Measurements from ENCODE around the gene RBFOX2. TPM values are rescaled to one million over a fixed set of nuclear protein-coding genes. Genes with fewer than 3 reads are reported as not detected.

RBFOX2 gene
- total RNA-seq, 1 donor, result 187 TPM

DNA sequence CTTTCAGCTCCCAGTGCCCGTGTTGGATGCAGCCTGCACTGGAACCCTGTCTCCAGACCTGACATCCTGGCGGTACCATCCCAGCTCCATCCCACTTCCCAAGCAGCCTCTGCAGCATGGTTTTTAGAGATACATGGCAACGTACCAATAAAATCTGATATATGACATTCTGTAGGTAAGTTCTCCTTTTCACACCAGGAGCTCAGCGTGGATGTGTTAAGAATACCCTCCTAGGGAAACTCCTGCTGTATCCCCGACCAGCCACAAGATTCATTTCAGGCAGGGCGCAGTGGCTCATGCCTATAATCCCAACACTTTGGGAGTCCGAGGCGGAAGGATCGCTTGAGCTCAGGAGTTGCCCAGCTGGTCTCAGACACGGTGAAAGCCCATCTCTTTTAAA is 295.6 kb downstream of the RBFOX2 start:
- TF ChIP-seq, protein P1, sequence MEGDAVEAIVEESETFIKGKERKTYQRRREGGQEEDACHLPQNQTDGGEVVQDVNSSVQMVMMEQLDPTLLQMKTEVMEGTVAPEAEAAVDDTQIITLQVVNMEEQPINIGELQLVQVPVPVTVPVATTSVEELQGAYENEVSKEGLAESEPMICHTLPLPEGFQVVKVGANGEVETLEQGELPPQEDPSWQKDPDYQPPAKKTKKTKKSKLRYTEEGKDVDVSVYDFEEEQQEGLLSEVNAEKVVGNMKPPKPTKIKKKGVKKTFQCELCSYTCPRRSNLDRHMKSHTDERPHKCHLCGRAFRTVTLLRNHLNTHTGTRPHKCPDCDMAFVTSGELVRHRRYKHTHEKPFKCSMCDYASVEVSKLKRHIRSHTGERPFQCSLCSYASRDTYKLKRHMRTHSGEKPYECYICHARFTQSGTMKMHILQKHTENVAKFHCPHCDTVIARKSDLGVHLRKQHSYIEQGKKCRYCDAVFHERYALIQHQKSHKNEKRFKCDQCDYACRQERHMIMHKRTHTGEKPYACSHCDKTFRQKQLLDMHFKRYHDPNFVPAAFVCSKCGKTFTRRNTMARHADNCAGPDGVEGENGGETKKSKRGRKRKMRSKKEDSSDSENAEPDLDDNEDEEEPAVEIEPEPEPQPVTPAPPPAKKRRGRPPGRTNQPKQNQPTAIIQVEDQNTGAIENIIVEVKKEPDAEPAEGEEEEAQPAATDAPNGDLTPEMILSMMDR (IDR thresholded peaks at IDR 0.05; ENCODE audit: insufficient read depth, low read length), result no peak
- H3K4me3 ChIP-seq (ENCODE audit: low read depth, low read length), result no peak overlapping the region
- DNase-seq (ENCODE audit: low read depth), result no peak

DNA sequence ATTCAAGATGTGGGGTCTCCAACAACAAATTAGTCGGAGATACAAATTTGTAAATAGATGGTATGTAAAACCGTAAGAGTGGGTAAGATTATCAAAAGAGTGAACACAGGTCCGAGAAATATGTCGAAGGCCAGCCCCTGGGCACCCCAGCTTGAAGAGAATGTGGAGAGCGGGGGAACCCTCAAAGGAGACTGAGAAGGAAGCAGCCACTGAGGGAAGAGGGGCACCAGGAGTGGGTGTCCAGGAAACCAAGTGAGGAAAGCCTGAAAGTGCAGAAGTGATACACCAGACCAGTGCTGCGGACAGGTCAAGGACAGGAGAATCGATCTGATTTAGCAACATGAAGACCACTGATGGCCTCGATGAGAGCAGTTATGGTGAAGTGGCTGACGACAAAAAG is 296.5 kb downstream of the RBFOX2 start:
- DNase-seq (ENCODE audit: low read depth), result no peak
- TF ChIP-seq, protein P1 (IDR thresholded peaks at IDR 0.05; ENCODE audit: insufficient read depth, low read length), result no peak
- H3K4me3 ChIP-seq (ENCODE audit: low read depth, low read length), result no peak overlapping the region

DNA sequence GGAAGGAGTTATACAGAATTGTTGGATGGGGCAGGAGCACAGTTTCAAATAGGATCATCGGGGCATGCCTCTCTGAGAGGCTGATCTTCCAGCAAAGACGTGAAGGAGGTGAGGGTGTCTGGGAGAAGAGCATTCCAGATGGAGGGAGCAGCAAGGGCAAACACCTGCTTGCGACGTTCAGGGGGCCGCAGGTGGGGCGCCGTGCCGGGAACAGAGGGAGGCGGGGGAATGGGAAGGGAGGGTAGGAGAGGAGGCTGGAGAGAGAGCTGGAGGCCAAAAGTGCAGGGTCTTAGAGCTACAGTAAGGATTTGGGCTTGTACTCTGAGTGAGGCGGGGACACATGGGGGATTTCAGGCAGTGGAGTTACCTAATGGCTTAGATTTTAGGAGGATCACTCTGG is 297.3 kb downstream of the RBFOX2 start:
- TF ChIP-seq, protein P1 (IDR thresholded peaks at IDR 0.05; ENCODE audit: insufficient read depth, low read length), result no peak
- no peak for DNase-seq (ENCODE audit: low read depth)
- H3K4me3 ChIP-seq (ENCODE audit: low read depth, low read length), result no peak overlapping the region

DNA sequence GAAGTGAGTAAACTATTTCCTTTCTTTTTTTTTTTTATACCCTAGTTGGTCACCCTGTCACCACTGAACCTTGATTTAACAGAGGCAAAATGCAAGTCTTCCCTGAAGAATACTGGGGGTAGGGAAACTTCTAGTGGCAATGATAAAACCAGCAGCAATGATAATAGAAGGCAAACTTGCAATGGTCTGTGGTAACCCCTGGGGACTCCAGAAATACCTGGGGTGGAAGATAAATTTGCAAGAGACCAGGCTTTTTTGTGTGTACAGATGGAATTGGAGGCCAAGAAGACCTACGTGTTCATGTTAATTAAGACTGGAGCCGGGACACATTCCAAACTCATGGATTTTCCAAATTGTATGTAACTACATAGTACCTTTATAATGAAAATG is 299.3 kb downstream of the RBFOX2 start:
- TF ChIP-seq, protein P1 (IDR thresholded peaks at IDR 0.05; ENCODE audit: insufficient read depth, low read length), result no peak
- H3K4me3 ChIP-seq (ENCODE audit: low read depth, low read length), result no peak overlapping the region
- DNase-seq (ENCODE audit: low read depth), result no peak

DNA sequence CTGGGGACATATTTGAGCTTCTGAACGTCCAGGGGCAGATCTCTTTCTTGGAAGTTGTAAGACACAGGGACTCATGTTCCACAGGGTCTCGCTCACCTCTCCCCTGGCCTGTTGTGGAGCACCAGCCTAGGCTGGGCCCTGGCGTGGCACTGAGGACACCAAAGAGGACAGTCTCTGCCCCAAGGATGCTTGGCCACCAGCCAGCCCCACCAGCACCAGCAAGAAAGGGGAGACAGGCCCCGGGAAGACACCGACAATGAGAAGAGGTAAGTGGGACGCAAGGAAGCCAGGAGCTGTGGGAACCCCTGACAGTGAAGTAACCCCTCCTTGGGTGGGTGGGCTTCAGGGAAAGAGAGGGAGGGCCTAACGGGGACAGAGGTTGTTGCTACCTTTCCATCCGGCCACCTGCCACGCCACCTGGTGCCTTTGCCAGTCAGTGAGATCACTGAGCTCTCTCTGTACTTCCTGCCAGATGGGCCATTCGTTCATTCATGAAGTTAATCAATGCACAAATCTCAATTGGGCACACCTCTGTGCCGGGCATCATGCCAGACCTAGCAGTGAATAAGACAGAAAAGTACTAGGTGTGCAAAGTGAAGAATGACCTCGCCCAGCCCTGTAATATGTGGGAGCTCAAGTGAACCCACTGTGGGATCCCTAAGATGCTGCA is 299.9 kb downstream of the RBFOX2 start:
- no peak for DNase-seq (ENCODE audit: low read depth)
- no peak overlapping the region for H3K4me3 ChIP-seq (ENCODE audit: low read depth, low read length)

DNA sequence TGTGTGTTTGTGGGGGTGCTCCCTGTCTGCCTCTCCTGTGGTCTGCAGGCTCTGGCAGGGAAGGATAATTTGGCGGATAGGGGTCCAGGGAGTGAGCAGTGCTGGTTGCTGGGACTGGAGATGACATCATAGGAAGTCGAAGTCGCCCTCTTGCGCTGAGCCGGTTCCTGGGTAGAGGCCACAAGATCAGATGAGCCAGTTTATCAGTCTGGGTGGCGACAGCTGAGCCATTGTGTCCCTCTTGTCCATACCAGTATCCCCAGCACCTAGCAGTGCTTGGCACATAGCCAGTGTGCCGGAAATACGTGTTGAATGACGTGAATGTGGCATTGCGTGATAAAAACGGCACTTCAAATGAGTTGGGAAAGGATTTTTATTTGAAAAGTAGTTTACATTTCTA is 301.2 kb downstream of the RBFOX2 start:
- H3K4me3 ChIP-seq (ENCODE audit: low read depth, low read length), result no peak overlapping the region
- DNase-seq (ENCODE audit: low read depth), result no peak
- TF ChIP-seq, protein P1 (IDR thresholded peaks at IDR 0.05; ENCODE audit: insufficient read depth, low read length), result no peak

More for the DNA sequence above, 299.9 kb downstream of the RBFOX2 start:
- TF ChIP-seq, protein P1 (IDR thresholded peaks at IDR 0.05; ENCODE audit: insufficient read depth, low read length), result no peak

DNA sequence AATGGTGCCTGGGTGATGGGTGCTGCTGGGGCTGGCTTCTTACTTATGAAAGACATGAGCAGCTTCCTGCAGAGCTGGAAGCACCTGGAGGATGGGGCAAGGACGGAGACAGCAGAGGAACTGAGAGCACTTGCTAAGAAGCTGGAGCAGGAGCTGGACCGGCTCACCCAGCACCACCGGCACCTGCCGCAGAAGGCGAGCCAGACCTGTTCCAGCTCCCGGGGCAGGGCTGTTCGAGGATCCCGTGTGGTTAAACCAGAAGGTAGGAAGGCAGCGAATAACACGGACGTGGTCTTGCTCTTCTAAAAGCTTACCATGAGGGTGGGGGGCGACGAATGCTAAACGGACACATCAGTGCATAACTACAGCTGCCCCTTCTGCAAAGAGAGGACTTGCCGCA is 301.7 kb downstream of the RBFOX2 start:
- no peak for DNase-seq (ENCODE audit: low read depth)
- no peak overlapping the region for H3K4me3 ChIP-seq (ENCODE audit: low read depth, low read length)
- TF ChIP-seq, protein P1 (IDR thresholded peaks at IDR 0.05; ENCODE audit: insufficient read depth, low read length), result no peak
